GM23338 (cell line): ENCODE measurements around the gene CD6.

Experiments used
- CREB1 ChIP-seq: fragments of 250-450 bp; sonication (Bioruptor Pico); IDR thresholded peaks from 2 replicates; pipeline ENCODE4 v1.5.0; 2020; ENCODE audit warnings: low read depth, mild to moderate bottlenecking, moderate library complexity
- CTCF ChIP-seq, 2 experiments: fragments of 200-600 bp in 1 of 2; sonication (generic) in 1 of 2; conservative IDR thresholded peaks; 2 replicates each; pipeline versions ENCODE4 v1.5.1 to v1.6.1; 2016 to 2017; ENCODE audit warnings: antibody characterized with exemption in 2 of 2, low read depth in 2 of 2, mild to moderate bottlenecking in 2 of 2, moderate library complexity in 1 of 2
- ETS1 ChIP-seq: IDR thresholded peaks from 2 replicates; pipeline ENCODE4 v1.6.1; 2016; ENCODE audit warnings: antibody characterized with exemption
- EZH2 ChIP-seq: fragments of 200-600 bp; sonication (generic); IDR thresholded peaks from one replicate; pipeline ENCODE4 v1.8.0; 2017; ENCODE audit warnings: antibody characterized with exemption, mild to moderate bottlenecking, low read depth; ENCODE audit not compliant: unreplicated experiment
- EZH2phosphoT487 ChIP-seq: fragments of 200-600 bp; sonication (generic); IDR thresholded peaks from one replicate; pipeline ENCODE4 v1.8.1; 2018; ENCODE audit warnings: antibody characterized with exemption; ENCODE audit not compliant: unreplicated experiment
- JUNB ChIP-seq: IDR thresholded peaks from one replicate; pipeline ENCODE4 v1.6.1; 2016; ENCODE audit warnings: antibody characterized with exemption; ENCODE audit not compliant: unreplicated experiment
- POLR2AphosphoS5 ChIP-seq: IDR thresholded peaks from 2 replicates; pipeline ENCODE4 v1.6.1; 2016; ENCODE audit warnings: antibody characterized with exemption, low read depth
- REST ChIP-seq: IDR thresholded peaks from one replicate; pipeline ENCODE4 v1.6.1; 2018; ENCODE audit warnings: antibody characterized with exemption; ENCODE audit not compliant: unreplicated experiment
- STAT1 ChIP-seq: IDR thresholded peaks from one replicate; pipeline ENCODE4 v1.6.1; 2016; ENCODE audit warnings: antibody characterized with exemption; ENCODE audit not compliant: unreplicated experiment
- ZNF114 ChIP-seq: fragments of 250-450 bp; sonication (Bioruptor Pico); IDR thresholded peaks from 2 replicates; pipeline ENCODE4 v1.5.0; 2020; ENCODE audit warnings: mild to moderate bottlenecking, moderate library complexity
- ZNF331 ChIP-seq: fragments of 250-450 bp; sonication (Bioruptor Pico); IDR thresholded peaks from 2 replicates; pipeline ENCODE4 v1.5.0; 2020; ENCODE audit warnings: low read depth, mild to moderate bottlenecking, moderate library complexity

DNA sequence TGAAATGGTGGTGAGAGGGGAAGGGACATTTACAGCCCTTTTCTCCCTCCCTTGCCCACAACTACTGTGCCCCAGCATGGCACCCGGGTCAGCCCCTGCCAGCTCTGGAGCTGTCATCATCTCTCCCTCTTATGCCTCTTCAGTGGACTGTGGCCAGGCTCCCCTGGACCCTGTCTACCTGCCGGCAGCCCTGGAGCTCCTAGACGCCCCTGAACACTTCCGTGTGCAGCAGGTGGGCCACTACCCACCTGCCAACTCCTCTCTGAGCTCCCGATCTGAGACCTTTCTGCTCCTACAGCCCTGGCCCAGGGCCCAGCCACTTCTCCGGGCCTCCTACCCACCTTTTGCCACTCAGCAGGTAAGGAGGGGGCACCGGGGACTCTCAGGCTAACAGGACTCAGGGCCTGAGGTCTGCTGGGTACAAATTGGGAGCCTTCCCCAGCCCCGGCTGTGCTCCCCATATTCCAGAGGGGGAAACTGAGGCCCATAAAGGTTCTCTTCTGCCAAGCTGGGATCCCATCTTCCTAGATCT is 44.4 kb upstream of the CD6 start:
- TF ChIP-seq POLR2AphosphoS5 (no peak), EZH2phosphoT487 (no peak), CTCF (conservative IDR thresholded peaks at IDR 0.05; ENCODE audit: low read depth in 2 of 2) (no peak), EZH2 (no peak), JUNB (no peak), STAT1 (no peak), ZNF331 (CRISPR knock-in tag) (no peak), CREB1 (CRISPR knock-in tag) (no peak), REST (no peak), ZNF114 (CRISPR knock-in tag) (no peak), ETS1 (no peak)
